ENCODE measurements around the gene PYGO1.

Gene PYGO1

DNA sequence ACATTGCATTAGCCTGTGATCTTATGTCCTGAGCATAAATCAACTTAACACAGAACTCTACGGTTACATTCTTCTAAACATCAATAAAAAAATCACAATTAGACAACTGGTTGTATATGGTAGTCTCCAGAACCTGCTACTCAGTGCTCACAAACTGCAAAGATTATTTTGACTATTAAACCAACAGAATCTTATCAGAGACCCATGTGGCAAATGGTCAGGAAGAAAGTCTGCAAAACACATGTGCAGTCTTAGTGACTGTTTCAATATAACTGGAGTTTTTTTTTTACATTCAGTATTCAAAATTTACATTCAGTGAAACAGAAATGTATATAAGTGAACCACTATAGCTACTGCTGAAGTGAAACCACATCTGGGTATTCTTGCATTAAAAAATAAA lies 27.3 kb upstream of the PYGO1 start:
- Histone ChIP-seq H2AFZ (ENCODE audit: low read length) (peak overlapping the region; percentile 6; the same call in 1 of the 2 replicates), H3K36me3 (ENCODE audit: insufficient read depth, low read length) (no peaks in the 10 kb centered on the region; the same call in 1 of the 2 replicates), H3K79me2 (ENCODE audit: insufficient read depth, low read length) (peaks cover 16% of the 10 kb centered on the region; the same call in 1 of the 2 replicates), H3K4me3 (ENCODE audit: low read depth, low read length, poor library complexity, severe bottlenecking) (peak overlapping the region; percentile 63), H3F3A (ENCODE audit: insufficient read depth, low read length) (no peaks in the 10 kb centered on the region), H4K20me1 (ENCODE audit: insufficient read depth, low read length) (no peaks in the 10 kb centered on the region), H3K9ac (ENCODE audit: low read length) (peak overlapping the region; percentile 69), H3K4me2 (ENCODE audit: low read length) (peak overlapping the region; percentile 68), H3K9me2 (ENCODE audit: low read depth, low read length) (no peaks in the 10 kb centered on the region), H3K4me1 (ENCODE audit: insufficient read depth, low read length, severe bottlenecking) (peaks cover 94% of the 10 kb centered on the region), H3K27me3 (ENCODE audit: insufficient read depth, low read length) (no peaks in the 10 kb centered on the region), H3K27ac (ENCODE audit: low read depth, low read length, poor library complexity, severe bottlenecking) (peak overlapping the region; percentile 95), H3K9me3 (ENCODE audit: low read length) (no peaks in the 10 kb centered on the region)
- TF ChIP-seq, protein P1, sequence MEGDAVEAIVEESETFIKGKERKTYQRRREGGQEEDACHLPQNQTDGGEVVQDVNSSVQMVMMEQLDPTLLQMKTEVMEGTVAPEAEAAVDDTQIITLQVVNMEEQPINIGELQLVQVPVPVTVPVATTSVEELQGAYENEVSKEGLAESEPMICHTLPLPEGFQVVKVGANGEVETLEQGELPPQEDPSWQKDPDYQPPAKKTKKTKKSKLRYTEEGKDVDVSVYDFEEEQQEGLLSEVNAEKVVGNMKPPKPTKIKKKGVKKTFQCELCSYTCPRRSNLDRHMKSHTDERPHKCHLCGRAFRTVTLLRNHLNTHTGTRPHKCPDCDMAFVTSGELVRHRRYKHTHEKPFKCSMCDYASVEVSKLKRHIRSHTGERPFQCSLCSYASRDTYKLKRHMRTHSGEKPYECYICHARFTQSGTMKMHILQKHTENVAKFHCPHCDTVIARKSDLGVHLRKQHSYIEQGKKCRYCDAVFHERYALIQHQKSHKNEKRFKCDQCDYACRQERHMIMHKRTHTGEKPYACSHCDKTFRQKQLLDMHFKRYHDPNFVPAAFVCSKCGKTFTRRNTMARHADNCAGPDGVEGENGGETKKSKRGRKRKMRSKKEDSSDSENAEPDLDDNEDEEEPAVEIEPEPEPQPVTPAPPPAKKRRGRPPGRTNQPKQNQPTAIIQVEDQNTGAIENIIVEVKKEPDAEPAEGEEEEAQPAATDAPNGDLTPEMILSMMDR (IDR thresholded peaks at IDR 0.05; ENCODE audit: low read length): no peak
- TF ChIP-seq EZH2 (IDR thresholded peaks at IDR 0.05; ENCODE audit: borderline replicate concordance, low read length): no peak

DNA sequence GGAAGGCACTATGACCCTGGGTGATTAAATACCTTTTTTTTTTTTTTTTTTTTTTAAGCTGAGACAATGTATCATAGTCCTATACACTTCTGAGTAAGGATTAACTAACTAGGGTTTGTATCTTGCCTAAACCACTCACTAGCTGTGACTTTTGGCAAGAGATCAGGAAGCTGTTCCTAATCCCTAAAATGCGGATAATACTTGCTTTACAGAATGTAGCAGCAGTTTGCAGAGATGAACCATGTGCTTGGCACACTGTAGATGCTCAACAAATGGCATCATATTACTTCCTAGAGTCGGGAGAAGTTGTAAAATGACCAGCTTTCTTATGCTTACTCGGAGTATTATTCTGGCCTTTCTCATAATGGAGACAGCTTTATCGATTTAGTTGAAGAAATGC lies 25.6 kb upstream of the PYGO1 start:
- Histone ChIP-seq H4K20me1 (ENCODE audit: insufficient read depth, low read length) (no peaks in the 10 kb centered on the region), H3K4me2 (ENCODE audit: low read length) (peak overlapping the region; percentile 68; the same call in 1 of the 2 replicates), H3K79me2 (ENCODE audit: insufficient read depth, low read length) (peaks cover 16% of the 10 kb centered on the region; the same call in 1 of the 2 replicates), H3K4me1 (ENCODE audit: insufficient read depth, low read length, severe bottlenecking) (peaks cover 76% of the 10 kb centered on the region), H3K36me3 (ENCODE audit: insufficient read depth, low read length) (peaks cover 8% of the 10 kb centered on the region; the same call in 1 of the 2 replicates), H3K9me2 (ENCODE audit: low read depth, low read length) (no peaks in the 10 kb centered on the region), H3F3A (ENCODE audit: insufficient read depth, low read length) (no peaks in the 10 kb centered on the region), H3K9me3 (ENCODE audit: low read length) (no peaks in the 10 kb centered on the region), H2AFZ (ENCODE audit: low read length) (no peak overlapping the region), H3K27ac (ENCODE audit: low read depth, low read length, poor library complexity, severe bottlenecking) (peak overlapping the region; percentile 95), H3K4me3 (ENCODE audit: low read depth, low read length, poor library complexity, severe bottlenecking) (no peak overlapping the region), H3K9ac (ENCODE audit: low read length) (peak overlapping the region; percentile 3; the same call in 1 of the 2 replicates), H3K27me3 (ENCODE audit: insufficient read depth, low read length) (no peaks in the 10 kb centered on the region)
- no peak for TF ChIP-seq EZH2 (IDR thresholded peaks at IDR 0.05; ENCODE audit: borderline replicate concordance, low read length)
- TF ChIP-seq, protein P1 (IDR thresholded peaks at IDR 0.05; ENCODE audit: low read length): no peak

DNA sequence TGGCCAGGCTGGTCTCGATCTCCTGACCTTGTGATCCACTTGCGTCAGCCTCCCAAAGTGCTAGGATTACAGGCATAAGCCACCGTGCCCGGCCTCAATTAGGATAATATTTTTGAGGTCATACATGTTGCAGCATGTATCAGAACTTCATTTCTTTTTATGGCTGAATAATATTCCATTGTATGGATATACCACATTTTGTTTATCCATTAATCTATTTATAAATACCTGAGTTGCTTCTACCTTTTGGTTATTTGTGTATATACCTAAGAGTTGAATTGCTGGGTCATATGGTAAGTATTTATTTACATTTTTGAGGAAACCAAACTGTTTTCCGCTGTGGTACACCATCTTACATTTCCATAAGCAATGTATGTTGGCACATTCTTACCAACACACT lies 18.1 kb upstream of the PYGO1 start:
- H3K27ac ChIP-seq (ENCODE audit: low read depth, low read length, poor library complexity, severe bottlenecking): no peak overlapping the region
- no peak overlapping the region for H2AFZ ChIP-seq (ENCODE audit: low read length)
- H4K20me1 ChIP-seq (ENCODE audit: insufficient read depth, low read length): no peaks in the 10 kb centered on the region
- H3K9me3 ChIP-seq (ENCODE audit: low read length): 0 out of 2 replicates have a peak, but pooled peaks cover 2% of the 10 kb centered on the region
- no peaks in the 10 kb centered on the region; the same call in 1 of the 2 replicates for H3F3A ChIP-seq (ENCODE audit: insufficient read depth, low read length)
- no peaks in the 10 kb centered on the region for H3K27me3 ChIP-seq (ENCODE audit: insufficient read depth, low read length)
- H3K4me2 ChIP-seq (ENCODE audit: low read length): no peak overlapping the region
- H3K79me2 ChIP-seq (ENCODE audit: insufficient read depth, low read length): no peaks in the 10 kb centered on the region
- TF ChIP-seq, protein P1 (IDR thresholded peaks at IDR 0.05; ENCODE audit: low read length): no peak
- no peak for TF ChIP-seq EZH2 (IDR thresholded peaks at IDR 0.05; ENCODE audit: borderline replicate concordance, low read length)
- peaks cover 7% of the 10 kb centered on the region for H3K4me1 ChIP-seq (ENCODE audit: insufficient read depth, low read length, severe bottlenecking)
- peaks cover 19% of the 10 kb centered on the region; the same call in 1 of the 2 replicates for H3K36me3 ChIP-seq (ENCODE audit: insufficient read depth, low read length)
- no peak overlapping the region for H3K4me3 ChIP-seq (ENCODE audit: low read depth, low read length, poor library complexity, severe bottlenecking)
- no peak overlapping the region for H3K9ac ChIP-seq (ENCODE audit: low read length)
- no peaks in the 10 kb centered on the region for H3K9me2 ChIP-seq (ENCODE audit: low read depth, low read length)

Data from OCI-LY1 (cell line).